Testis (tissue), 2 donors: ENCODE measurements around the gene ERC1.
"Not testable (repeated sequence)": the region's sequence is repeated elsewhere in the genome, so short reads cannot be mapped to it uniquely, and the experiment has no call there.

Experiments
- CTCF ChIP-seq, 3 experiments: fragments of 450-650 bp in 2 of 3; fragments of 200-600 bp in 1 of 3; sonication (generic) in 1 of 3; IDR thresholded peaks; one replicate each; pipeline ENCODE4 v1.5.1; 2016 to 2019; ENCODE audit warnings: antibody characterized with exemption in 3 of 3, mild to moderate bottlenecking in 2 of 3, moderate library complexity in 1 of 3
- POLR2A ChIP-seq: fragments of 450-650 bp; IDR thresholded peaks from one replicate; pipeline ENCODE4 v1.6.1; 2017; ENCODE audit warnings: antibody characterized with exemption, mild to moderate bottlenecking, moderate library complexity

- not testable (repeated sequence) for TF ChIP-seq CTCF (IDR thresholded peaks at IDR 0.05); POLR2A
Measured at GRCh38 chr12:999736-1000135, 8.7 kb downstream of the ERC1 start.
